Stimulated activated CD8-positive, alpha-beta memory T cell treated with anti-CD3 and anti-CD28 coated beads, Interleukin-4, amount 100 ng/mL, for 48 hours (primary cell): ENCODE measurements around the gene ARPC5.

Source experiments
- DNase-seq: peaks from one replicate; pipeline ENCODE4 v3.0.0-alpha.2; 2020

Gene ARPC5

DNA sequence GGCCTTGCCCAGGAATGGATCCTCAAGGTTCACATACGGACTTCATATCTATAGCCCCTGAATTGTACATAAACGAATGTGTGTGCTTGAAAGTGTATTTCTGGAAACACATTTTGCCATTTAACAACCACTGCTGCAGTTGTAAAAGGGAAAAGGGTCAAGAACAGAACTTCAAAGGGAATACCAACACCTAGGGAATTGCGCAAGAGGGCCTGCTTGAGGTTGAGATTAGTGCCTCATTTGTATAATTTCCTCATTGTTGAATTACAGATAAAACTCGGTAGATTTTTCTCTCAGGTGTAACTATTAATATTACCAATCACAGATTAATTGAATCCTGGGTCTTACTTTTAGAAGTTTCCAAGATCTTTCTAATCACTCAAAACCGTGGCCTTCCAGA is 51.4 kb downstream of the ARPC5 start:
- DNase-seq, result no peak

DNA sequence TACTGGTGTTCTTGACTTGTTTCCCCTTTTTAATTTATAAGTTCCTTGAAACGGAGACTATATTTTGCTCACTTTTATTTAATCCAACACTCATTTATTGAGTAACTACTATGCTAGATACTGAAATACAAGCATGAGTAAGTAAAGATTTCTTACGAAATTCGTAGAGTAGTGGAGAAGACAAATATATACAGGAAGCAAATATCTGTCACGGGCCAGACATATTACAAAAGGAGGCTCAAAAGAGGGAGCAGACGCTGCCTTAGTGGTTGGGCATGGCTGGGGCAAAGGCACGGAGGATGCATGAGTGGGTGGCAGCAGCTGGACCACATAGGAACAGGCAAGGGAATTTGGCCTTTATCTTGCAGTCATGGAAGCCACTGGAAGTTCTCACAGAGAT is 52.1 kb downstream of the ARPC5 start:
- DNase-seq, result no peak

- DNase-seq, result no peak
Observed at GRCh38 chr1:183582021-183582713, 53.4 kb downstream of the ARPC5 start.

GRCh38 chr1:183580281-183580682 is 55.3 kb downstream of the ARPC5 start:
- DNase-seq, result no peak

DNA sequence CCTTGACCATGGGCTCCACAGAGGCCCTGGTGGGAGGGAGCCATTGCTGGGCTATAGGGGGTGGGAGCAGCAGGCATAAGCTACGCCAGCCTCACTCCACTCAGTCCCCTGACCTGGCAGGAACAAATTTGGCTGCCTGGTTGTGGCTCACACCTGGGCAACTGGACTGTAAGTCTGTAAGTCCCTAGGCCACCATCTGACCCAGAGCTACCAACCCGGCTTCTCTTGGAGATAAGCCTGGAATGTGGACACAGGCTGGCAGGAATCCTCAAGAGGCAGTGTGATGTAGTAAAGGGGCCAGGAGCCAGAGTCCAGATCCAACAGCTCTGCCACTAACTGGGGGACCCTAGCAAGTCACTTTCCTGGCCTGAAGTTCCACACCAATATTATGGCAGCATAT is 56.7 kb downstream of the ARPC5 start:
- DNase-seq, result no peak

GRCh38 chr1:183577897-183578465 is 57.6 kb downstream of the ARPC5 start:
- no peak for DNase-seq

DNA sequence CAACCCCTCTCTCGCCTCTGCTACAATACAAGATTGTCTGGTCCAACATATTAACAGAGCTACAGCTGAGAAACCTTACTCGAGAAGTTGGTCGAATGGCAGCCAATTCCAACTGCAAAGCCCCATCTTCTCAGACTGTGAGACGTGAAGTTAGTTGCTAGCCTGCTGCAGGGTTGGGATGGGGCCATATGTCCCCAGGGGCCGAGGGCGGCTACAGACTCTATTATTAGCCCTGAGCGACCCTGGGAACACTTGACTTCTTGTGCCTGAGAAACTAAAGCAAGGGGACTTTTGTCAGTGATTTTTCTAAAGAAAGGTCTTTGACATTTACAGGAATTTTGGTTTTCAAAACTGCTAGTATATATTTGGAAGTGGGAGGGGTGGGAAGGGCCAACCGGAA is 59.0 kb downstream of the ARPC5 start:
- DNase-seq, result no peak

DNA sequence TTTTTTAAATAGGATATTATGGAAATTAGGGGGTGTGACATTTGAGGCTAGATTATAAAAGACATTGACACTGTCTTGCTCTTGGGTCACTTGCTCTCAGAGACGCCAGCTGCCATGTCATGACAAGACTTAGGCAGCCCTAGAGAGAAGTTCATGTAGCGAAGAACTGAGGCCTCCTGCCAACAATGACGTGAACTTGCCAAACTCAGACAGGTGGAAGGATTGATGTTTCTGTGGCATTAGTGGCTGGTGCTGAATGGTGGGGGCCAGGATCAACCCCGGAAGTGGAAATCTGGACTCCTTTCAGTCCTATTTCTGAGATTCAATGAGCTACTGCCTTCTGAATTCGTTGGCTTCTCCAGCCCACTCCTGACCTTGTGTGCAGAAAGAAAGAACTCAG is 60.0 kb downstream of the ARPC5 start:
- no peak for DNase-seq

- DNase-seq, result no peak
Observed at GRCh38 chr1:183572721-183573120, 62.9 kb downstream of the ARPC5 start.

GRCh38 chr1:183571678-183572268 is 63.8 kb downstream of the ARPC5 start:
- no peak for DNase-seq
